AML-193 (cell line): ENCODE results near the gene DNAJC5G.
"Not testable (repeated sequence)": the region's sequence is repeated elsewhere in the genome, so short reads cannot be mapped to it uniquely, and the experiment has no call there.

ENCODE experiments used
- DNase-seq, 2 experiments: peaks; one replicate each; lab custom pipeline; 2025; lab: John Stamatoyannopoulos, UW

DNAJC5G gene

DNA sequence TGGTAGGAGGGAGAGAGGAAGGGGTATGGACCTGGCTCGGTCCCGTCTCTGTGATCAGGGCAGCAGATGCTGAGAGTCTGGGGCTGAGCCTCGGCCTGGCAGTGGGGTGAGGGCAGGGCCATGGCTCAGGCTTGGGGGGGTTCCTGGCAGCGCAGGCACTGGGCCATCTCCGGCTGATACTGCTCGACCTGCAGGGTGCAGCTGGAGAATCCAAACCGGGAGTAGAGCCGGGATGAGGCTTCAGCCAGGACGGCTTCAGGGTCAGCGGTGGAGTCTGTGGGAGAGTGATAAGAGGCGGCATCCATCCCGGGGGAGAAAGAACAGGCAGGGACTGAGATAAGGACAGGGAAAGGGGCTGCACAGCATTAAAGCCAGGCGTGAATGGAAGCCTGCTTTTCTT lies 20.0 kb upstream of the DNAJC5G start:
- DNase-seq = no peak

GRCh38 chr2:27255660-27256059 lies 19.6 kb upstream of the DNAJC5G start:
- no peak for DNase-seq

- no peak for DNase-seq
Observed at GRCh38 chr2:27256855-27257454, 18.3 kb upstream of the DNAJC5G start.

- no peak for DNase-seq
Observed at GRCh38 chr2:27258051-27258450, 17.2 kb upstream of the DNAJC5G start.

- no peak for DNase-seq
Observed at GRCh38 chr2:27261241-27261925, 13.8 kb upstream of the DNAJC5G start.

DNA sequence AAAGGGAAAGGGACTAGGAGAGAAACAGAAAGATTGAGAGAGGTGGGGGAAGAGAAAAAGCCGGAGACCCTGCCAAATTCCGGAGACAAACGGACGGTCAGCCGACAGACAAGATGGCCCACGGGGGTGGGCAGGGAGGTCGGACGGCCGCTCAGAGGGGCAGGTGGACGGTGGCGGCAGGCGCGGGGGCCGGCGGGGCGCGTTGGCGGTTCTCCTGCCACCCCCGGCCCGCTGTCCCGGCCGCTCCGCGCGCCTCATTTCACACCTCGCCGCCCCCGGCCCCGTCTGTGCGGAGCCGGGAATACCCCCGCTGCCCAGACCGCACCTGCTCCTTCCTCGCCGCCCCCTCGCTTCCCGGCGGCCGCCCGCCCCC lies 13.3 kb upstream of the DNAJC5G start:
- DNase-seq = no peak

GRCh38 chr2:27262379-27263286 lies 12.6 kb upstream of the DNAJC5G start, which contains the start of gene SLC30A3:
SLC30A3 (minus strand) TSS chr2:27263047; CDS start chr2:27262906, 141 bp downstream.
- no peak for DNase-seq

- no peak for DNase-seq
Observed at GRCh38 chr2:27263287-27264252, 11.7 kb upstream of the DNAJC5G start.

DNA sequence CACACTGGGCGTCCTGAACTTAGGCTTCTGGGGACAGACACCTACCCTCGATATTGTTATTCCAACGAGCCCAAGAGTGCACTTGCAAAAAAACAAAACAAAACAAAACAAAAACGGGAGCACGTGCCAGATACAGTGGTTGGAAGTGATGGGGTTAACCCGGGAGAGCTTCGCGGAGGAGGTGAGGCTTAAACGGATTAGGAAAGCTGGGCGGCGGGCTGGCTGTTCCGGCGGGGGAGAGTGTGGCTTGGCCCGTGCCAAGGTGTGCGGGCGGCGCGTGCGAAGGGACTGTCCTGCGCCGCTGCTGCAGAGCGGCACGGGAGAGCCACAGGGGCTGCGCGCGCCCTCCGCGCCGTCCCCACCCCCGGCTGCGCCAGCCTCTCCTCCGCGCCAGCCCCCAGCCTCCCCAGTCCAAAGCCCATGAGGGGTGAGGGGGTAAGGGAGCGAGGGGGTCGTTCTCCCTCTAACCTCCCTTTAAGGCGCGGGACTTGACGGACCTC lies 10.9 kb upstream of the DNAJC5G start:
- no peak for DNase-seq

DNA sequence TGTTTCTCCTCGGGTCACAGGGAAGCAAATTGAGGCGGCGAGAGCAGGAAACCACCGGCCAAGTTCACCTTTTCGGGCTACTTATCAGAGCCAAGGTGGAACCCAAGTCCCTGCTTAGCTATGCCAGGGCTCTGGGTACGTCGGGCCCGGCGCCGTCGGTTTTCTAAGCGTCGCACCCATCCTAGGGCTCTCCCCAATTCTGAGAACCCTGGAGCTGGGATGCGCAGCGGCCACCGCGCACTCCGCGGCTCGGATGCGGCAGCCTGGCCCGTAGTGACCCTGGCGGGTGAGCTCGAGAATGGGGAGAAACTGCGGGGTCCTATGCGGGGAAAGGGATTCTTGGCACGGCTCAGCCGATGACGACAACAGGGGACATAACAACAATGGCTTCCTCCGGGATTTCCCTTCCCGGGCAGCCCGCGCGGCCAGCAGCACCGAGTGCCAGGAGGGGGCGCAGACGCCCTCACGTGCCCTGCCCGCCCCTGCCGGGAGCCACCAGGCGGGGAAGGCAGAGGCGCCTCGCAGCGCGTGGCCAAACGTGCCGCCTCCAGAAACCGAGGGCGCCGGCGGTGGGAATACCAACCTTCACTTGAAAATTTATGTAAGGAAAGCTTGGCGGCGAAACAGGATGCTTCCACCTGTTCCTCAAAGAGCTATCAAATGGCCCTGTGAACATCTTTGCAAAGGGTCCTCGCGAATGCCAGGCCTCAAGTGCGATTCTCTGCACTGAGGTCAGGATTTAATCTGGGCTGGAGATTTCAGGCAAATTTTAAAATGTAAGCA lies 10.3 kb upstream of the DNAJC5G start:
- DNase-seq = no peak

- no peak for DNase-seq
Observed at GRCh38 chr2:27265536-27265870, 9.7 kb upstream of the DNAJC5G start.

DNA sequence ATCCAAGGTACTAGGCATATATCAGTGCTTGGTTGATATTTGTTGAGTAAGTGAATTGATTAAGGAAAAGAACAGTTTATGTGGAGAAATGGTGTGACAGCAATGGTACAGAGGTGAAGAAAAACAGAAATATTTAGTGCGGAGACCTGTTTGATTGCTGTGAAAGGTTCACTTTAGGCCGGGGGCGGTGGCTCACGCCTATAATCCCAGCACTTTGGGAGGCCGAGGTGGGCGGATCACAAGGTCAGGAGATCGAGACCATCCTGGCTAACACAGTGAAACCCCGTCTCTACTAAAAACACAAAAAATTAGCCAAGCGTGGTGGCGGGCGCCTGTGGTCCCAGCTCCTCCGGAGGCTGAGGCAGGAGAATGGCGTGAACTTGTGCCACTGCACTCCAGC lies 6.9 kb upstream of the DNAJC5G start:
- not testable (repeated sequence) for DNase-seq

DNA sequence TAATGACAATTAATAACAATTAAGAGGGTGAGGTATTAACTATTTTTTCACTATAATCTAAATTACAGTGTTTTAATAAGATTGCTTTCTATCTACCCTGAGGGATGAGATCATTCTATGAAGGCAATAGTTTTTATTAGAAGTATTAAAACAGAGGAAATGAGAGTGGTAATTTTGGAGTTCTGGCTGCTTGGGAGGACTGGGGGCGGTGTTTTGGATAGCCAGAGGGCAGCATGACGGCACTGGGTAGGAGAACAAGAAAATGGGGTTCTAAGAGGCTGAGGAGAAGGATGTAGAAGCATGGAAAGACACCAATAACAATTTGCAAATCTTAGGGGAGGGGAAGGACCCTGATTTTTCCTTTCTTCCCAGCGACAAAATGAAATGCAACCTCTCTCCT lies 5.1 kb upstream of the DNAJC5G start:
- no peak for DNase-seq

DNA sequence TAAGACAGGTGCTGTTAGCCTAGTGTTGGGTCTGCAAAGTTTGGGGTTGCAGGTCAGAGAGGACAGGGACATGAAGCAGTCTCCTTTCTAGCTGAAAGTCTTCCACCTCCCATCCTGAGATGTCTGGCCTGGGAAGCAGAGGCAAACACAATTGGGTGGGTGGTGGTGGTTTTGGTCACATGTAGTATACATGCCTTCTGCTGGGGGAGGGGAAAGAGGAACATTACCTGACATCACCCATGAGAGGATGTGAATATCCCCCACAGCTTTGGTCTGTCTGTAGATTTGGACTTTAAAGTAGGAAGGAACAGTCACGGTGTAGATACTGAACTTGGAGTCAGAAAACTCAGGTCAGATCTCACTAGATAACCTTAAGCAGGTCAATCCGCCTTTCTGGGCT lies 4.6 kb upstream of the DNAJC5G start:
- DNase-seq = no peak

DNA sequence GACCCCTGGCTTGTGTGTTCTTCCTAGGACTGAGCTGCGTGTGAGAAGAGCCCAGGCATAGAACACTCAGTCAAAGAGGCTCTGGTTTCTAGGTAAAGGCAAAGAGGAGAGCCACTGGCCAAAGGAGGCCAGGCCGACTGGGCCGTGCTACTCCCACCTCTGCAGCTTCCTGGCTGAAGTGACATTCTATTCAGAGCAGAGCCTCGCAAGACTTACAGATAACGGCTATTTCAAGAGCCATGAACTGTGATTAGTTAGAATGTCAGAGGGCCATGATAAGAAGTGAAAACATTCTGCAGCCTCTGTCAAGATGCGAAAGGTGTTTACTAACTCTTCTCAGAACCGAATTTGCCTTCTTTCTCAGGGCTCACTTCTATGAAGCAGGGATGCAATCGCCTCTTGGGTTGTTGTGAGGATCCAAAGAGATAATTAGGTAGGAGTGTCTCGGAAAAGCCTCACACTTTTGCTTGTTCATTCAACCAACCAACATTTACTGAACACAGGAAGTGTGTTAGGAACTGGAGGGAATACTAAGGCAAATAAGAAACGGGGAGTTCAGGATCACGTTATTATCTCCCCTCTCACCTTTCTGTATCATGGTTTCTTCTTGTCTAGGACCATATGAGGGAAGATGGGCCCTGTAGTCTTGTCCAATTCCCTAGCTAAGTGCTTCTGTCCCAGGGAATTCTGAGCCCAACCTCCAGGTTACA lies 3.4 kb upstream of the DNAJC5G start:
- no peak for DNase-seq

DNA sequence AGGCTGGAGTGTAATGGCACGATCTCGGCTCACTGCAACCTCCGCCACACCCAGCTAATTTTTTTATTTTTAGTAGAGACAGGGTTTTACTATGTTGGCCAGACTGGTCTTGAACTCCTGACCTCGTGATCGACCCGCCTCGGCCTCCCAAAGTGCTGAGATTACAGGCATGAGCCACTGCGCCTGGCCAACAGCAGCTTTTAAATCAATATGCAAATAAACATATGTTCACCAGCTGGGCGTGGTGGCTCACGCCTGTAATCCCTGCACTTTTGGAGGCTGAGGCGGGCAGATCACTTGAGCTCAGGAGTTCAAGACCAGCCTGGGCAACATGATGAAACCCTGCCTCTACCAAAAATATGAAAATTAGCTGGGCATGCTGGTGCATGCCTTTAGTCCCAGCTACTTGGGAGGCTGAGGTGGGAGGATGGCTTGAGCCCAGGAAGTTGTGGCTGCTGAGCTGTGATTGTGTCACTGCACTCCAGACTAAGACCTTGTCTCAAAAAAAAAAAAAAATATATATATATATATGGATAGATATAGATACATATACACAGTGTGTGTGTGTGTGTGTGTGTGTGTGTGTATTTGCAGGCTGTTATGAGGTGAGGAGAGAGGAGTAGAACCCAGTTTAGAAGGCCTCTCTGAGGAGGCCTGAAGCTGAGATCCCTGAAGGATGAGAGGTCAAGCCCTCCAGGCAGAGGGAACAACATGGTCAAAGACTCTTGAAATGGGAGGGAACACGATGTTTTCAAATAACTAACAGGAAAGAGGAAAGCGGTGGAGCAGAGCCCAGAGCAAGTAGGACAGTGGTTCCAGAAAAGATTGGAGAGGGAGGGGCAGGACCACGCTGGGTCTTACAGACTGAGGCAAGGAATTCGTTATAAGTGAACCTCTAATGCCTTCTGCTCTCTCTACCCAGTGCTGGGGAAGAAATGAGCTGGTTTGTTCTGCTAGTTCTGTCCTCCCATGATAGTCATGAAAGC lies 2.4 kb upstream of the DNAJC5G start:
- DNase-seq = not testable (repeated sequence)

DNA sequence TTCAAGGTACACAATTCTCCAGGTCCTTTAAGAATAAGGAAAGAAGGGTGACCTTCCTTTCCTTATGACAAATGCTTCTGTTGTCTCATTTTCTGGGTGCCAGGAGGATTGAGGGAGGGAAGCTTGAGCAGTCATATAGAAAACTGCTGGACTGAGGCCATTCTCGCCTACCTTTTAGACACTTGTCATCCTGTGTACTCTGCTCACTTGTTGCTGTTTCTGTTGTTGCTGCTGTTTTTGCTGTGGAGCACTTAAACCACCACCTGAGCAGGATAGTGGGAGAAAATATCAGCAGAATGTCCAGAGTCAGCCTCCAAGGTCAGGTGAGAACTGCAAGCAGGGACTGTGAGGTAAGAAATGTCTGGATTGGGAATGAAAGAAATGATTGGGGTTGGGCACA lies 2.8 kb downstream of the DNAJC5G start:
- no peak for DNase-seq

DNA sequence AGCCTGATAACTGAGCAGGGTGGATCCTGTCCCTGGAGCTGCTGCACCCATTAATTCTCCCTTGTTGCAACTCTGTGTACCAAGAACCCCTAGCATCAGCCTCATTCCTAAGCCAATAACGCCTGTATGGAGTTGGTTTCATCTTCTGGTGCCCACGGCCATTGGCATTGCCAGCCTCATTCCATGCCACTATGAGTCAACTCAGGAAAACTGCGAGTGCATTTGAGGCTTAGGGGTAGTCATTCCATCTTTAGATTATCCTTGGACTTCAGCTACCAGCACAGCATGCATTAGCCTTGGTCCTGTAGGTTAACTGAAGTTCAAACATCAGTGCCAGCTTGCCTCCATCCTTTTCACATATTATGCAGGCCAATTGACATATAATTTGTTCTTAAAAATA lies 5.6 kb downstream of the DNAJC5G start:
- DNase-seq = no peak

- no peak for DNase-seq
Observed at GRCh38 chr2:27281442-27281841, 6.2 kb downstream of the DNAJC5G start.
